RWPE1 (cell line): ENCODE measurements around the gene SUPV3L1.
"Not testable (repeated sequence)": the region's sequence is repeated elsewhere in the genome, so short reads cannot be mapped to it uniquely, and the experiment has no call there.

Source experiments
- CTCF ChIA-PET: fragments of 350-600 bp; sonication (Branson Sonifier 250); formaldehyde crosslinking; extraction: SDS; loops from one replicate; lab custom pipeline; 2021; lab: Yijun Ruan, JAX
- POLR2A ChIA-PET: fragments of 400-600 bp; formaldehyde crosslinking; extraction: SDS; loops from one replicate; lab custom pipeline; 2020; ENCODE audit warnings: antibody characterized with exemption; ENCODE audit not compliant: low non-redundant PET; lab: Yijun Ruan, JAX
- DNase-seq: peaks from one replicate; pipeline ENCODE4 v3.0.0; 2012; ENCODE audit warnings: low spot score
- H3K27ac ChIP-seq: fragments of 450-650 bp; 2 replicates; pipeline ENCODE4 v1.5.1; 2017
- TF ChIP-seq, protein P1 (sequence below): fragments of 450-650 bp; conservative IDR thresholded peaks from 2 replicates; pipeline ENCODE4 v1.5.1; 2017; ENCODE audit warnings: low read depth, mild to moderate bottlenecking

Gene SUPV3L1

DNA sequence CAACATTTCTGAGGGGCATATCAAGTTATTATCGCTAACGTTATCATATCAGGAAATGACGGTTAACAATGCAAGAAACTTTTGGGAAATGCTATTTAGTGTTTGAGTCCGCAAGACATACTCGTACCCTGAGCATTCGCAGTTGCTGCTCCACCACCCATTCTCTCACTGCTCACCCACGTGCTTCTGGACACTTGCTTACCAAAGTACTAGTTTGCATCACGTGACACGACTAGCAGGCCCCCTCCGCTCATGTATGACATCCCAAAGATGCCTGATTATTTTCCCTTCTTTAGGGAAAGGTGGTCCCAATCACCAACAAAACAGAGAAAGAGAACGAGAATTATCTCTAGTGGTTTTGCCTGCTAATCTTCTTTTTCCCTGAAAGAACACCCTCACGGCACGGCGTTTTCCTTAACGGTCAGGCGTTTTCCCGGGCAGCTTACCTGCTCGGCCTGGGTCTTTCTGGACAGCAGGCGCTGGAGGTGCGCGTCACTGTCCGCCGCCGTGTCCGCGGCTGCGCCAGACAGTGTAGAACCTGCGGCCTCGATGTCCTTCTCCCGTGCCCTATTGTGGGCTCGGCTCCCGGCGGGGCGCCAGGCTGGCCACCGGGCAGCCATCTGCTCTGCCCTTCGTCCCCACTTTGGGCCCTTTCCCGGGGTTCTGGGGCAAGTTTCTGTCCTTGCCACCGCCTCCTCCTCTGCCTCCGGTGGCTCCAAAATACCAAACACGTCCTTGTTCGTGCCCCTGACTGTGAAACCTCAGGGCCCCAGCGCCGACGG is at the start of gene SUPV3L1:
TSS of gene SUPV3L1 (plus strand) at position 492 of the 782 bp plus-strand sequence. CDS start at position 550, 58 bp downstream.
- POLR2A ChIA-PET: interaction anchor here (0.6 to 1.0 kb wide), 2 partner anchors 17 to 206 kb away, joined by 3 read pairs; no protein-coding TSS in a partner anchor
- peak within 1 kb of the TSS; percentile 87 for H3K27ac ChIP-seq
- DNase-seq: peak; percentile 97
- TF ChIP-seq, protein P1, sequence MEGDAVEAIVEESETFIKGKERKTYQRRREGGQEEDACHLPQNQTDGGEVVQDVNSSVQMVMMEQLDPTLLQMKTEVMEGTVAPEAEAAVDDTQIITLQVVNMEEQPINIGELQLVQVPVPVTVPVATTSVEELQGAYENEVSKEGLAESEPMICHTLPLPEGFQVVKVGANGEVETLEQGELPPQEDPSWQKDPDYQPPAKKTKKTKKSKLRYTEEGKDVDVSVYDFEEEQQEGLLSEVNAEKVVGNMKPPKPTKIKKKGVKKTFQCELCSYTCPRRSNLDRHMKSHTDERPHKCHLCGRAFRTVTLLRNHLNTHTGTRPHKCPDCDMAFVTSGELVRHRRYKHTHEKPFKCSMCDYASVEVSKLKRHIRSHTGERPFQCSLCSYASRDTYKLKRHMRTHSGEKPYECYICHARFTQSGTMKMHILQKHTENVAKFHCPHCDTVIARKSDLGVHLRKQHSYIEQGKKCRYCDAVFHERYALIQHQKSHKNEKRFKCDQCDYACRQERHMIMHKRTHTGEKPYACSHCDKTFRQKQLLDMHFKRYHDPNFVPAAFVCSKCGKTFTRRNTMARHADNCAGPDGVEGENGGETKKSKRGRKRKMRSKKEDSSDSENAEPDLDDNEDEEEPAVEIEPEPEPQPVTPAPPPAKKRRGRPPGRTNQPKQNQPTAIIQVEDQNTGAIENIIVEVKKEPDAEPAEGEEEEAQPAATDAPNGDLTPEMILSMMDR: no peak
- CTCF ChIA-PET: interaction anchor here (0.6 to 0.7 kb wide), 2 partner anchors 27 to 42 kb away, joined by 3 read pairs; no protein-coding TSS in a partner anchor

DNA sequence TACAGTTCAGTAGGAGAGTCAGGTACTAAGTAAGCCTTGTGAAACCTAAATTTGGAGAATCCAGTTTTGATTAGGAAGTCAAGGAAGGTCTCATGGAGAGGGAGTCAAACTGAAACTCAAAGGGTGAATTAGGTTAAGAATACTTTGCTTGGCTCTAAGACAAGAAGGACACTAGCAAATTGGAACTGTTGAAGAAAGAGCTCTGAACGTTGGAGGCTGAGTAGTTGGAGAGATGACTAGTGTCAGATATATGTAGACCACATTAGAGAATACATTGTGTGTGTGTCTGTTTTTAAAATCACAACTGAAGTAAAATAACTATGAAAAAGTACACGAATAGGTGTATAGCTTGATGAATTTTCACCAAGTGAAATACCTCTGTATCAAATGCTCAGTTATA is 49.8 kb upstream of the SUPV3L1 start:
- no peak overlapping the region for H3K27ac ChIP-seq
- no peak for DNase-seq
- TF ChIP-seq, protein P1: no peak
- POLR2A ChIA-PET: interaction anchor here (0.5 kb wide), 1 partner anchor 19 kb away, joined by 4 read pairs; no protein-coding TSS in a partner anchor
- CTCF ChIA-PET: no interaction called here

DNA sequence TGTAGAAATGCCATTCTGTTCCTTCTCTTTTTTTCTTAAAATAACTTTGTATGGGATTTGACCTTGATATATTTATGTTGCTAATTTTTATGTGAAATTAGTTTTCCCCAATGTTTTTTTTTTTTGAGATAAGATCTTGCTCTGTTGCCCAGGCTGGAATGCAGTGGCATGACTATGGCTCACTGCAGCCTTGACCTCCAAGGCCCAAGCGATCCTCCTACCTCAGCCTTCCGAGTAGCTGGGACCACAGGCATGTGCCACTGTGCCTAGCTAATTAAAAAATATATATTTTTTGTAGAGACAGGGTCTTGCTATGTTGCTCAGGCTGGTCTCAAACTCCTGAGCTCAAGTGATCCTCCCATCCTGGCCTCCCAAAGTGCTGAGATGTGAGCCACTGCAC is 40.1 kb upstream of the SUPV3L1 start:
- ChIA-PET POLR2A (interaction anchor here (0.6 kb wide), 1 partner anchor 13 kb away, joined by 6 read pairs; no protein-coding TSS in a partner anchor), CTCF (no interaction called here)
- H3K27ac ChIP-seq: no peak overlapping the region
- TF ChIP-seq, protein P1: no peak
- DNase-seq: no peak

DNA sequence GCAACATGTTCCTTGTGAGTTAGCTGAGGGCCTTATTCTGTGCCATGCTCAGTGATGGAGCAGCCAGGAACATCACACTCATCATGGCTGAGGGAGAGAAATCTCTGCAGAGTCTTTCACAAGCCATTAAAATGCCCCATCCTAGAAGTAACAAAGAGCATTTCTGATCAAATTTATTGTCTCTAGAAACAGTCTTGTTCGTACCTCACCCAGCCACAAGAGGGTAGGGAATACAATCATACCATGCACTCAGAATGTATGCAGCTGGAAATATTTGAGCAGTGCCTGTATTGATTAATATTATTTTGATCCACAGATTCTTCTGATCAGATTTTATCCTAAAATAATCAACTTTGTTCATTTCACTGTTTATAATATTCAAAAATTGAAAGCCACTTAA is 38.7 kb upstream of the SUPV3L1 start:
- POLR2A ChIA-PET: no interaction called here
- CTCF ChIA-PET: no interaction called here
- TF ChIP-seq, protein P1: no peak
- H3K27ac ChIP-seq: no peak overlapping the region
- no peak for DNase-seq

DNA sequence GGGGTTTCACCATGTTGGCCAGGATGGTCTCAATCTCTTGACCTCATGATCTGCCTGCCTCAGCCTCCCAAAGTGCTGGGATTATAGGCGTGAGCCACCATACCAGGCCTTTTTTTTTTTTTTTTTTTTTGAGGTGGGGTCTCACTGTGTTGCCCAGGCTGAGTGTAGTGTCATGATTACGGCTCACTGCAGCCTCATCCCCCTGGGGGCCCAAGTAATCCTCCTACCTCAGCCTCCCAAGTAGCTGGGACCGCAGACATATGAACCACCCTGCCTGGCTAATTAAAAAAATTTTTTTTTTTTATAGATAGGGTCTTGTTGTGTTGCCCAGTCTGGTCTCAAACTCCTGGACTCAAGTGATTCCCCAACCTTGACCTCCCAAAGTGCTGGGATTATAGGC is 38.0 kb upstream of the SUPV3L1 start:
- POLR2A ChIA-PET: interaction anchor here (0.6 kb wide), 1 partner anchor 217 kb away, joined by 4 read pairs; no protein-coding TSS in a partner anchor
- CTCF ChIA-PET: interaction anchor here (0.7 kb wide), 3 partner anchors 21 to 674 kb away, joined by 3 to 7 read pairs (median 5); no protein-coding TSS in a partner anchor
- H3K27ac ChIP-seq, DNase-seq: not testable (repeated sequence)

DNA sequence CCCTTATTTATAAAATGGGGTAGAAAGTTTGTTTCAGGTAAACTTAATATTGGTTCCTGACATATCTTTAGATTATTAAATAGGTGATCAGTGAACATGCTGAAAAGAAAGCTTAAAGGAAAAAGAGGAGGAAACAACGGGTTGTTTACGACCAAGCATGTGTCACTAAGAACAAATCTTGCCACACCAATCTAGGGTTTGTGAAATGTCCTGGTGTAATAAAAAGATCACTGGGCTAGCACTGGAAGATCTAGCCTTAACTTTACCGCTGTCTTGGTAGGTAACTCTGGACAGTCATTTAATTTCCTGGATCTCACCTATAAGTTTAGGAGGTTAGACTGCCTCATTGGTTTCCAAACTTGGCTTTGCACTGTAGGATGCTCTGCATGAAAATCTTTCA is 37.1 kb upstream of the SUPV3L1 start:
- ChIA-PET POLR2A (interaction anchor here (0.5 kb wide), 1 partner anchor 14 kb away, joined by 9 read pairs; no protein-coding TSS in a partner anchor), CTCF (interaction anchor here (0.6 to 1.2 kb wide), 3 partner anchors 12 to 1246 kb away, joined by 3 read pairs; no protein-coding TSS in a partner anchor)
- TF ChIP-seq, protein P1: no peak
- no peak overlapping the region for H3K27ac ChIP-seq
- DNase-seq: no peak
